GM23338 (cell line): Measurements from ENCODE around the gene MCRIP1. TPM values are rescaled to one million over a fixed set of nuclear protein-coding genes. Genes with fewer than 3 reads are reported as not detected.

ENCODE experiments used
- ATAC-seq: fragments of 200-7000 bp; cut with Tn5 transposase; 3 replicates; pipeline ENCODE4 v1.9.1; 2020
- DNase-seq: peaks from one replicate; pipeline ENCODE4 v3.0.0-alpha.2; 2015; ENCODE audit warnings: low spot score
- H2AFZ ChIP-seq: fragments of 200-600 bp; sonication (generic); 2 replicates; pipeline ENCODE4 v1.8.0; 2016; ENCODE audit warnings: antibody characterized with exemption, mild to moderate bottlenecking, moderate library complexity
- H3F3A ChIP-seq: fragments of 200-600 bp; sonication (generic); replicated peaks from 2 replicates; pipeline ENCODE4 v1.8.0; 2017; ENCODE audit warnings: antibody characterized with exemption, mixed run types, low read depth
- H3K27ac ChIP-seq: fragments of 200-600 bp; sonication (generic); 2 replicates; pipeline ENCODE4 v1.6.1; 2016; ENCODE audit warnings: low read depth
- H3K27me3 ChIP-seq: fragments of 200-600 bp; sonication (generic); 2 replicates; pipeline ENCODE4 v1.8.0; 2016; ENCODE audit warnings: mild to moderate bottlenecking, mixed run types, moderate library complexity; ENCODE audit not compliant: insufficient read depth
- H3K36me3 ChIP-seq: fragments of 200-600 bp; sonication (generic); 2 replicates; pipeline ENCODE4 v1.8.0; 2016; ENCODE audit warnings: mild to moderate bottlenecking; ENCODE audit not compliant: insufficient read depth
- H3K4me1 ChIP-seq: fragments of 200-600 bp; sonication (generic); 2 replicates; pipeline ENCODE4 v1.8.0; 2016; ENCODE audit warnings: mild to moderate bottlenecking, moderate library complexity; ENCODE audit not compliant: insufficient read depth
- H3K4me2 ChIP-seq: fragments of 200-600 bp; sonication (generic); 2 replicates; pipeline ENCODE4 v1.7.1; 2017; ENCODE audit warnings: mixed run types
- H3K4me3 ChIP-seq: fragments of 200-600 bp; sonication (generic); 2 replicates; pipeline ENCODE4 v1.6.1; 2016; ENCODE audit warnings: mixed run types
- H3K79me2 ChIP-seq: fragments of 200-600 bp; sonication (generic); replicated peaks from 2 replicates; pipeline ENCODE4 v1.8.0; 2017; ENCODE audit warnings: mild to moderate bottlenecking; ENCODE audit not compliant: insufficient read depth
- H3K9me2 ChIP-seq: fragments of 200-600 bp; sonication (generic); 2 replicates; pipeline ENCODE4 v1.8.0; 2017; ENCODE audit not compliant: insufficient read depth
- H4K20me1 ChIP-seq: fragments of 200-600 bp; sonication (generic); replicated peaks from 2 replicates; pipeline ENCODE4 v1.8.0; 2017; ENCODE audit warnings: mild to moderate bottlenecking; ENCODE audit not compliant: insufficient read depth
- H3K27ac Mint-ChIP-seq: 2 replicates; pipeline ENCODE4 v1.8.0; 2020; ENCODE audit warnings: inconsistent platforms, mild to moderate bottlenecking, moderate library complexity, mixed read lengths
- H3K27me3 Mint-ChIP-seq: 3 replicates; pipeline ENCODE4 v1.8.0; 2022; ENCODE audit warnings: low read depth, mild to moderate bottlenecking, moderate library complexity, mixed read lengths, inconsistent platforms; ENCODE audit not compliant: insufficient read depth, poor library complexity
- H3K36me3 Mint-ChIP-seq: 3 replicates; pipeline ENCODE4 v1.8.0; 2021; ENCODE audit warnings: low read depth, mild to moderate bottlenecking, inconsistent platforms, moderate library complexity, mixed read lengths
- H3K4me1 Mint-ChIP-seq: 3 replicates; pipeline ENCODE4 v1.8.0; 2020; ENCODE audit warnings: mild to moderate bottlenecking, inconsistent platforms, mixed read lengths
- H3K4me3 Mint-ChIP-seq: 3 replicates; pipeline ENCODE4 v1.8.0; 2021; ENCODE audit warnings: moderate library complexity, mild to moderate bottlenecking, inconsistent platforms, mixed read lengths
- H3K9me3 Mint-ChIP-seq: 3 replicates; pipeline ENCODE4 v1.8.0; 2020; ENCODE audit warnings: moderate library complexity, mild to moderate bottlenecking, inconsistent platforms, mixed read lengths
- CREB1 ChIP-seq: fragments of 250-450 bp; sonication (Bioruptor Pico); IDR thresholded peaks from 2 replicates; pipeline ENCODE4 v1.5.0; 2020; ENCODE audit warnings: low read depth, mild to moderate bottlenecking, moderate library complexity
- ETS1 ChIP-seq: IDR thresholded peaks from 2 replicates; pipeline ENCODE4 v1.6.1; 2016; ENCODE audit warnings: antibody characterized with exemption
- EZH2 ChIP-seq: fragments of 200-600 bp; sonication (generic); IDR thresholded peaks from one replicate; pipeline ENCODE4 v1.8.0; 2017; ENCODE audit warnings: antibody characterized with exemption, mild to moderate bottlenecking, low read depth; ENCODE audit not compliant: unreplicated experiment
- JUNB ChIP-seq: IDR thresholded peaks from one replicate; pipeline ENCODE4 v1.6.1; 2016; ENCODE audit warnings: antibody characterized with exemption; ENCODE audit not compliant: unreplicated experiment
- NANOG ChIP-seq: IDR thresholded peaks from 2 replicates; pipeline ENCODE4 v1.6.1; 2016; ENCODE audit warnings: antibody characterized with exemption, borderline replicate concordance
- REST ChIP-seq: IDR thresholded peaks from one replicate; pipeline ENCODE4 v1.6.1; 2018; ENCODE audit warnings: antibody characterized with exemption; ENCODE audit not compliant: unreplicated experiment
- STAT1 ChIP-seq: IDR thresholded peaks from one replicate; pipeline ENCODE4 v1.6.1; 2016; ENCODE audit warnings: antibody characterized with exemption; ENCODE audit not compliant: unreplicated experiment
- ZNF114 ChIP-seq: fragments of 250-450 bp; sonication (Bioruptor Pico); IDR thresholded peaks from 2 replicates; pipeline ENCODE4 v1.5.0; 2020; ENCODE audit warnings: mild to moderate bottlenecking, moderate library complexity
- ZNF331 ChIP-seq: fragments of 250-450 bp; sonication (Bioruptor Pico); IDR thresholded peaks from 2 replicates; pipeline ENCODE4 v1.5.0; 2020; ENCODE audit warnings: low read depth, mild to moderate bottlenecking, moderate library complexity
- ZNF462 ChIP-seq: fragments of 250-450 bp; sonication (Bioruptor Pico); IDR thresholded peaks from 2 replicates; pipeline ENCODE4 v1.5.0; 2020; ENCODE audit warnings: mild to moderate bottlenecking, moderate library complexity
- polyA plus RNA-seq: library from polyadenylated mRNA; unstranded; fragments of >200 nt; fragmentation: Nextera tagmentation; extraction: Ambion mirVana; gene quantifications from 2 replicates; pipeline ENCODE4 v1.2.1, GENCODE V29; 2016
- total RNA-seq: library from RNA; depleted of rRNA; stranded (reverse); fragments of >200 nt; shearing (Covaris generic); gene quantifications from 2 replicates; pipeline ENCODE4 v1.2.3, GENCODE V29; 2014

MCRIP1 gene
- total and polyA plus RNA-seq, 2 experiments from 2014 or later = 85.2 to 101 TPM

GRCh38 chr17:81803728-81804558, 29.1 kb downstream of the MCRIP1 start, which contains the start of gene GCGR (continued):
- TF ChIP-seq CREB1 = no peak
- TF ChIP-seq ZNF331 (CRISPR knock-in tag) = no peak
- TF ChIP-seq ETS1 = no peak
- no peak for TF ChIP-seq JUNB

GRCh38 chr17:81802856-81803643, 30.0 kb downstream of the MCRIP1 start:
- peaks cover 65% of the 10 kb centered on the region for H3K27me3 ChIP-seq
- TF ChIP-seq ZNF331 (CRISPR knock-in tag) (no peak), ZNF462 (no peak), REST (no peak), NANOG (no peak), ZNF114 (CRISPR knock-in tag) (no peak), EZH2 (peak; percentile 63), STAT1 (no peak)
- H3K79me2 ChIP-seq = no peaks in the 10 kb centered on the region
- no peaks in the 10 kb centered on the region for H3K36me3 ChIP-seq
- no peak overlapping the region for H3K27ac ChIP-seq
- DNase-seq (peak; percentile 23), ATAC-seq (no peak)
- H3K36me3 Mint-ChIP-seq = peaks cover 5% of the 10 kb centered on the region; the same call in 1 of the 3 replicates
- H3K27ac Mint-ChIP-seq = no peak overlapping the region
- no peaks in the 10 kb centered on the region for H4K20me1 ChIP-seq
- peaks cover 52% of the 10 kb centered on the region for H3K27me3 Mint-ChIP-seq
- peak overlapping the region; percentile 85 for H3K4me2 ChIP-seq
- H3K4me3 ChIP-seq = peak overlapping the region; percentile 60; the same call in 1 of the 2 replicates
- no peaks in the 10 kb centered on the region for H3K9me2 ChIP-seq
- H3K4me1 ChIP-seq = no peaks in the 10 kb centered on the region; the same call in 1 of the 2 replicates
- H3F3A ChIP-seq = no peaks in the 10 kb centered on the region
- peaks cover 12% of the 10 kb centered on the region for H3K9me3 Mint-ChIP-seq
- H3K4me3 Mint-ChIP-seq = peak overlapping the region; percentile 55
- no peaks in the 10 kb centered on the region for H3K4me1 Mint-ChIP-seq
- H2AFZ ChIP-seq = peak overlapping the region; percentile 59; the same call in 1 of the 2 replicates
